ENCODE measurements around the gene SULT4A1.

Gene SULT4A1

GRCh38 chr22:43861529-43861928, 784 bp downstream of the SULT4A1 start:
- H3K4me3 ChIP-seq (ENCODE audit: low read length) = peak overlapping the region; percentile 25
- TF ChIP-seq, protein P1, sequence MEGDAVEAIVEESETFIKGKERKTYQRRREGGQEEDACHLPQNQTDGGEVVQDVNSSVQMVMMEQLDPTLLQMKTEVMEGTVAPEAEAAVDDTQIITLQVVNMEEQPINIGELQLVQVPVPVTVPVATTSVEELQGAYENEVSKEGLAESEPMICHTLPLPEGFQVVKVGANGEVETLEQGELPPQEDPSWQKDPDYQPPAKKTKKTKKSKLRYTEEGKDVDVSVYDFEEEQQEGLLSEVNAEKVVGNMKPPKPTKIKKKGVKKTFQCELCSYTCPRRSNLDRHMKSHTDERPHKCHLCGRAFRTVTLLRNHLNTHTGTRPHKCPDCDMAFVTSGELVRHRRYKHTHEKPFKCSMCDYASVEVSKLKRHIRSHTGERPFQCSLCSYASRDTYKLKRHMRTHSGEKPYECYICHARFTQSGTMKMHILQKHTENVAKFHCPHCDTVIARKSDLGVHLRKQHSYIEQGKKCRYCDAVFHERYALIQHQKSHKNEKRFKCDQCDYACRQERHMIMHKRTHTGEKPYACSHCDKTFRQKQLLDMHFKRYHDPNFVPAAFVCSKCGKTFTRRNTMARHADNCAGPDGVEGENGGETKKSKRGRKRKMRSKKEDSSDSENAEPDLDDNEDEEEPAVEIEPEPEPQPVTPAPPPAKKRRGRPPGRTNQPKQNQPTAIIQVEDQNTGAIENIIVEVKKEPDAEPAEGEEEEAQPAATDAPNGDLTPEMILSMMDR (conservative IDR thresholded peaks at IDR 0.05; ENCODE audit: low read depth, low read length) = no peak
- no peak for DNase-seq (ENCODE audit: low read depth)

- TF ChIP-seq, protein P1 (conservative IDR thresholded peaks at IDR 0.05; ENCODE audit: low read depth, low read length) = no peak
- no peak for DNase-seq (ENCODE audit: low read depth)
Observed at GRCh38 chr22:43860831-43861230, 1.5 kb downstream of the SULT4A1 start.

DNA sequence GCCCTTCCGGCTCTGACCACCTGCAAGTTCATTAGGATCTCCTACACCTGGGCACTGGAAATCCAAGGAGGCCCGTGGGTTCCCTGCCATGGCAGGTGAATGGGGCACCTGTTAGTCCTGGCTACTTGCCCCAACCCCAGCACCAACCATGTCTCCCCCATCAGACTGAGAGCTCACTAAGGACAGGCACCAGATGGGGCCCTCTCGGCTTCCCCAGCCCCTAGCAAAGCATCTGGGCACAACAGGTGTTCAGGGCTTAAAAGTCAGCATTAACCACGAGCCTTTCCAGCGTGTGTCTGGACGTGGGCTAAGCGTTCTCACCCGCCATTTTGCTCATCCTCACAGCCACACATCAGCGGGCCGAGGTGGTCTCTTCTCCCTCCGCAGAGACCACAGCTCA, 2.2 kb downstream of the SULT4A1 start:
- TF ChIP-seq, protein P1 (conservative IDR thresholded peaks at IDR 0.05; ENCODE audit: low read depth, low read length) = no peak
- DNase-seq (ENCODE audit: low read depth) = no peak
- no peak overlapping the region for H3K4me3 ChIP-seq (ENCODE audit: low read length)

More at GRCh38 chr22:43860831-43861230, 1.5 kb downstream of the SULT4A1 start:
- H3K4me3 ChIP-seq (ENCODE audit: low read length) = no peak overlapping the region

GRCh38 chr22:43859621-43860020, 2.7 kb downstream of the SULT4A1 start:
- TF ChIP-seq, protein P1 (conservative IDR thresholded peaks at IDR 0.05; ENCODE audit: low read depth, low read length) = no peak
- no peak overlapping the region for H3K4me3 ChIP-seq (ENCODE audit: low read length)
- DNase-seq (ENCODE audit: low read depth) = no peak

- no peak overlapping the region for H3K4me3 ChIP-seq (ENCODE audit: low read length)
- TF ChIP-seq, protein P1 (conservative IDR thresholded peaks at IDR 0.05; ENCODE audit: low read depth, low read length) = no peak
- DNase-seq (ENCODE audit: low read depth) = no peak
Observed at GRCh38 chr22:43859176-43859575, 3.1 kb downstream of the SULT4A1 start.

GRCh38 chr22:43858156-43858895, 4.0 kb downstream of the SULT4A1 start:
- H3K4me3 ChIP-seq (ENCODE audit: low read length) = no peak overlapping the region
- TF ChIP-seq, protein P1 (conservative IDR thresholded peaks at IDR 0.05; ENCODE audit: low read depth, low read length) = no peak
- DNase-seq (ENCODE audit: low read depth) = no peak

DNA sequence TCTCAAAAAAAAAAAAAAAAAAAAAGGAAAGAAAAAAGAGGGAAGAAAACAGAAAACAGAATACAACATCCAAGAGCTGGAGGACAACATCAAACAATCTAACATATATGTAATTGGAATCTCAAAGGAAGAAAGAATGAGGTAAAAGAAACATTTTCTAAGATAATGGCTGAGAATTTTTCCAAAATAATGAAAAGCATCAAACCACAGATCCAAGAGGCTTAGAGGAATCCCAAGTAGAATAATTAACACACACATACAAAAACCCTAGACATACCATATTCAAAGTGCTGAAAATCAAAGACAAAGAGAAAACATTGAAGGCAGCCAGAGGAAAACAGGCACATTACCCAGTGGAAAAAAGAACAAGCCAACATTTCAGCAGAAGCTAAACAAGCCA, 4.9 kb downstream of the SULT4A1 start:
- no peak for DNase-seq (ENCODE audit: low read depth)
- TF ChIP-seq, protein P1 (conservative IDR thresholded peaks at IDR 0.05; ENCODE audit: low read depth, low read length) = no peak

More for the DNA sequence above, 4.9 kb downstream of the SULT4A1 start:
- H3K4me3 ChIP-seq (ENCODE audit: low read length) = no peak overlapping the region
